ENCODE results near the gene DNAJB1. TPM values are rescaled to one million over a fixed set of nuclear protein-coding genes. Genes with fewer than 3 reads are reported as not detected.

Gene DNAJB1
- total and polyA plus RNA-seq, 2 experiments from 2014 or later, result 43.2 to 53.3 TPM

DNA sequence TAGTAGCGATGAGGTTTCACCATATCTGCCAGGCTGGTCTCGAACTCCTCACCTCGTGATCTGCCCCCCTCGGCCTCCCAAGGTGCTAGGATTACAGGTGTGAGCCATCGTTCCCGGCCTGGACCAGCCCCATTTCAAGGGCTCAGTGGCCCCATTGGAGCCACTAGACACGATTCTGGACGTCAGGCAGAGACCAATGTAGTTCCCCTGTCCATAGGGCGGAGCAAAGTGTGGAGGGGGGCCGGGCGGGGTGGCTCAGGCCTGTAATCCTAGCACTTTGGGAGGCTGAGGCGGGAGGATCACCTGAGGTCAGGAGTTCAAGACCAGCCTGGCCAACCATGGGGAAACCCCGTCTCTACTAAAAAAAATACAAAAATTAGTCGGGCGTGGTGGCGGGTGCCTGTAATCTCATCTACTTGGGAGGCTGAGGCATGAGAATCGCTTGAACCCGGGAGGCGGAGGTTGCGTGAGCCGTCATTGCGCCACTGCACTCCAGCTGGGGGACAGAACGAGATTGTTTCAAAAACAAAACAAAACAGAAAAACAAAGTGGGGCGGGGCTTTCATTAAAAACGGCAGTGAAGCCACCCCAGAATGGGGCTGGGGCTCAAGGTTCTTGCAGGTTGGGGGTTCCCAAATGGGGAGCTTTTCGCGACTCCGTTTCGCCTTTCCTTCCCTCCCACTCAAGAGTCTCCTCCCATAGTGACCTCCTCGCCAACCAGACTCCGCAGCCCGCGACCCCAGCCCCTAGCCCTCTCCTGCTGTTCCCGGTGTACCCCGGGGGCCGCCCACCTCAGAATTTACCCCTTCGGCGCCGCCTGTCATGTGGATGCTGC, 10.4 kb upstream of the DNAJB1 start:
- DNase-seq (ENCODE audit: low spot score), result no peak
- ATAC-seq, result no peak

More for the DNA sequence above, 10.4 kb upstream of the DNAJB1 start:
- no peak overlapping the region for H3K27ac ChIP-seq (ENCODE audit: low read depth)
- H3K79me2 ChIP-seq (replicated peaks; ENCODE audit: insufficient read depth), result peaks cover 39% of the 10 kb centered on the region
- H3K27ac Mint-ChIP-seq, result peak overlapping the region; percentile 78; the same call in 1 of the 2 replicates
- H3K4me1 ChIP-seq (ENCODE audit: insufficient read depth), result peaks cover 8% of the 10 kb centered on the region
- H3K4me1 Mint-ChIP-seq, result peaks cover 12% of the 10 kb centered on the region
- H3K4me3 ChIP-seq, result peak overlapping the region; percentile 51
- no peaks in the 10 kb centered on the region; the same call in 2 of the 3 replicates for H3K9me3 Mint-ChIP-seq
- H3K4me3 Mint-ChIP-seq, result peak overlapping the region; percentile 92
- no peaks in the 10 kb centered on the region for H3K27me3 ChIP-seq (ENCODE audit: insufficient read depth)
- H2AFZ ChIP-seq, result peak overlapping the region; percentile 72; the same call in 1 of the 2 replicates
- peaks cover 14% of the 10 kb centered on the region for H4K20me1 ChIP-seq (replicated peaks; ENCODE audit: insufficient read depth)
- no peak for TF ChIP-seq EZH2 (IDR thresholded peaks at IDR 0.05; ENCODE audit: low read depth, unreplicated experiment)
- TF ChIP-seq CREB1 (CRISPR knock-in tag; IDR thresholded peaks at IDR 0.05; ENCODE audit: low read depth), result no peak
- TF ChIP-seq EZH2phosphoT487 (IDR thresholded peaks at IDR 0.05; ENCODE audit: unreplicated experiment), result no peak
- TF ChIP-seq, protein P1, sequence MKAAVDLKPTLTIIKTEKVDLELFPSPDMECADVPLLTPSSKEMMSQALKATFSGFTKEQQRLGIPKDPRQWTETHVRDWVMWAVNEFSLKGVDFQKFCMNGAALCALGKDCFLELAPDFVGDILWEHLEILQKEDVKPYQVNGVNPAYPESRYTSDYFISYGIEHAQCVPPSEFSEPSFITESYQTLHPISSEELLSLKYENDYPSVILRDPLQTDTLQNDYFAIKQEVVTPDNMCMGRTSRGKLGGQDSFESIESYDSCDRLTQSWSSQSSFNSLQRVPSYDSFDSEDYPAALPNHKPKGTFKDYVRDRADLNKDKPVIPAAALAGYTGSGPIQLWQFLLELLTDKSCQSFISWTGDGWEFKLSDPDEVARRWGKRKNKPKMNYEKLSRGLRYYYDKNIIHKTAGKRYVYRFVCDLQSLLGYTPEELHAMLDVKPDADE (IDR thresholded peaks at IDR 0.05), result no peak
- no peak for TF ChIP-seq JUNB (IDR thresholded peaks at IDR 0.05; ENCODE audit: unreplicated experiment)
- TF ChIP-seq, protein P2, sequence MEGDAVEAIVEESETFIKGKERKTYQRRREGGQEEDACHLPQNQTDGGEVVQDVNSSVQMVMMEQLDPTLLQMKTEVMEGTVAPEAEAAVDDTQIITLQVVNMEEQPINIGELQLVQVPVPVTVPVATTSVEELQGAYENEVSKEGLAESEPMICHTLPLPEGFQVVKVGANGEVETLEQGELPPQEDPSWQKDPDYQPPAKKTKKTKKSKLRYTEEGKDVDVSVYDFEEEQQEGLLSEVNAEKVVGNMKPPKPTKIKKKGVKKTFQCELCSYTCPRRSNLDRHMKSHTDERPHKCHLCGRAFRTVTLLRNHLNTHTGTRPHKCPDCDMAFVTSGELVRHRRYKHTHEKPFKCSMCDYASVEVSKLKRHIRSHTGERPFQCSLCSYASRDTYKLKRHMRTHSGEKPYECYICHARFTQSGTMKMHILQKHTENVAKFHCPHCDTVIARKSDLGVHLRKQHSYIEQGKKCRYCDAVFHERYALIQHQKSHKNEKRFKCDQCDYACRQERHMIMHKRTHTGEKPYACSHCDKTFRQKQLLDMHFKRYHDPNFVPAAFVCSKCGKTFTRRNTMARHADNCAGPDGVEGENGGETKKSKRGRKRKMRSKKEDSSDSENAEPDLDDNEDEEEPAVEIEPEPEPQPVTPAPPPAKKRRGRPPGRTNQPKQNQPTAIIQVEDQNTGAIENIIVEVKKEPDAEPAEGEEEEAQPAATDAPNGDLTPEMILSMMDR (conservative IDR thresholded peaks at IDR 0.05; ENCODE audit: low read depth in 2 of 2), result no peak
- TF ChIP-seq STAT1 (IDR thresholded peaks at IDR 0.05; ENCODE audit: unreplicated experiment), result no peak
- TF ChIP-seq, protein P3, sequence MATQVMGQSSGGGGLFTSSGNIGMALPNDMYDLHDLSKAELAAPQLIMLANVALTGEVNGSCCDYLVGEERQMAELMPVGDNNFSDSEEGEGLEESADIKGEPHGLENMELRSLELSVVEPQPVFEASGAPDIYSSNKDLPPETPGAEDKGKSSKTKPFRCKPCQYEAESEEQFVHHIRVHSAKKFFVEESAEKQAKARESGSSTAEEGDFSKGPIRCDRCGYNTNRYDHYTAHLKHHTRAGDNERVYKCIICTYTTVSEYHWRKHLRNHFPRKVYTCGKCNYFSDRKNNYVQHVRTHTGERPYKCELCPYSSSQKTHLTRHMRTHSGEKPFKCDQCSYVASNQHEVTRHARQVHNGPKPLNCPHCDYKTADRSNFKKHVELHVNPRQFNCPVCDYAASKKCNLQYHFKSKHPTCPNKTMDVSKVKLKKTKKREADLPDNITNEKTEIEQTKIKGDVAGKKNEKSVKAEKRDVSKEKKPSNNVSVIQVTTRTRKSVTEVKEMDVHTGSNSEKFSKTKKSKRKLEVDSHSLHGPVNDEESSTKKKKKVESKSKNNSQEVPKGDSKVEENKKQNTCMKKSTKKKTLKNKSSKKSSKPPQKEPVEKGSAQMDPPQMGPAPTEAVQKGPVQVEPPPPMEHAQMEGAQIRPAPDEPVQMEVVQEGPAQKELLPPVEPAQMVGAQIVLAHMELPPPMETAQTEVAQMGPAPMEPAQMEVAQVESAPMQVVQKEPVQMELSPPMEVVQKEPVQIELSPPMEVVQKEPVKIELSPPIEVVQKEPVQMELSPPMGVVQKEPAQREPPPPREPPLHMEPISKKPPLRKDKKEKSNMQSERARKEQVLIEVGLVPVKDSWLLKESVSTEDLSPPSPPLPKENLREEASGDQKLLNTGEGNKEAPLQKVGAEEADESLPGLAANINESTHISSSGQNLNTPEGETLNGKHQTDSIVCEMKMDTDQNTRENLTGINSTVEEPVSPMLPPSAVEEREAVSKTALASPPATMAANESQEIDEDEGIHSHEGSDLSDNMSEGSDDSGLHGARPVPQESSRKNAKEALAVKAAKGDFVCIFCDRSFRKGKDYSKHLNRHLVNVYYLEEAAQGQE (IDR thresholded peaks at IDR 0.05; ENCODE audit: unreplicated experiment), result no peak
- no peak for TF ChIP-seq ZNF331 (CRISPR knock-in tag; IDR thresholded peaks at IDR 0.05; ENCODE audit: low read depth)
- TF ChIP-seq NANOG (IDR thresholded peaks at IDR 0.05; ENCODE audit: borderline replicate concordance), result no peak
- no peak for TF ChIP-seq POLR2AphosphoS5 (IDR thresholded peaks at IDR 0.05; ENCODE audit: low read depth)
- TF ChIP-seq ZNF114 (CRISPR knock-in tag; IDR thresholded peaks at IDR 0.05), result no peak
- TF ChIP-seq, protein P4, sequence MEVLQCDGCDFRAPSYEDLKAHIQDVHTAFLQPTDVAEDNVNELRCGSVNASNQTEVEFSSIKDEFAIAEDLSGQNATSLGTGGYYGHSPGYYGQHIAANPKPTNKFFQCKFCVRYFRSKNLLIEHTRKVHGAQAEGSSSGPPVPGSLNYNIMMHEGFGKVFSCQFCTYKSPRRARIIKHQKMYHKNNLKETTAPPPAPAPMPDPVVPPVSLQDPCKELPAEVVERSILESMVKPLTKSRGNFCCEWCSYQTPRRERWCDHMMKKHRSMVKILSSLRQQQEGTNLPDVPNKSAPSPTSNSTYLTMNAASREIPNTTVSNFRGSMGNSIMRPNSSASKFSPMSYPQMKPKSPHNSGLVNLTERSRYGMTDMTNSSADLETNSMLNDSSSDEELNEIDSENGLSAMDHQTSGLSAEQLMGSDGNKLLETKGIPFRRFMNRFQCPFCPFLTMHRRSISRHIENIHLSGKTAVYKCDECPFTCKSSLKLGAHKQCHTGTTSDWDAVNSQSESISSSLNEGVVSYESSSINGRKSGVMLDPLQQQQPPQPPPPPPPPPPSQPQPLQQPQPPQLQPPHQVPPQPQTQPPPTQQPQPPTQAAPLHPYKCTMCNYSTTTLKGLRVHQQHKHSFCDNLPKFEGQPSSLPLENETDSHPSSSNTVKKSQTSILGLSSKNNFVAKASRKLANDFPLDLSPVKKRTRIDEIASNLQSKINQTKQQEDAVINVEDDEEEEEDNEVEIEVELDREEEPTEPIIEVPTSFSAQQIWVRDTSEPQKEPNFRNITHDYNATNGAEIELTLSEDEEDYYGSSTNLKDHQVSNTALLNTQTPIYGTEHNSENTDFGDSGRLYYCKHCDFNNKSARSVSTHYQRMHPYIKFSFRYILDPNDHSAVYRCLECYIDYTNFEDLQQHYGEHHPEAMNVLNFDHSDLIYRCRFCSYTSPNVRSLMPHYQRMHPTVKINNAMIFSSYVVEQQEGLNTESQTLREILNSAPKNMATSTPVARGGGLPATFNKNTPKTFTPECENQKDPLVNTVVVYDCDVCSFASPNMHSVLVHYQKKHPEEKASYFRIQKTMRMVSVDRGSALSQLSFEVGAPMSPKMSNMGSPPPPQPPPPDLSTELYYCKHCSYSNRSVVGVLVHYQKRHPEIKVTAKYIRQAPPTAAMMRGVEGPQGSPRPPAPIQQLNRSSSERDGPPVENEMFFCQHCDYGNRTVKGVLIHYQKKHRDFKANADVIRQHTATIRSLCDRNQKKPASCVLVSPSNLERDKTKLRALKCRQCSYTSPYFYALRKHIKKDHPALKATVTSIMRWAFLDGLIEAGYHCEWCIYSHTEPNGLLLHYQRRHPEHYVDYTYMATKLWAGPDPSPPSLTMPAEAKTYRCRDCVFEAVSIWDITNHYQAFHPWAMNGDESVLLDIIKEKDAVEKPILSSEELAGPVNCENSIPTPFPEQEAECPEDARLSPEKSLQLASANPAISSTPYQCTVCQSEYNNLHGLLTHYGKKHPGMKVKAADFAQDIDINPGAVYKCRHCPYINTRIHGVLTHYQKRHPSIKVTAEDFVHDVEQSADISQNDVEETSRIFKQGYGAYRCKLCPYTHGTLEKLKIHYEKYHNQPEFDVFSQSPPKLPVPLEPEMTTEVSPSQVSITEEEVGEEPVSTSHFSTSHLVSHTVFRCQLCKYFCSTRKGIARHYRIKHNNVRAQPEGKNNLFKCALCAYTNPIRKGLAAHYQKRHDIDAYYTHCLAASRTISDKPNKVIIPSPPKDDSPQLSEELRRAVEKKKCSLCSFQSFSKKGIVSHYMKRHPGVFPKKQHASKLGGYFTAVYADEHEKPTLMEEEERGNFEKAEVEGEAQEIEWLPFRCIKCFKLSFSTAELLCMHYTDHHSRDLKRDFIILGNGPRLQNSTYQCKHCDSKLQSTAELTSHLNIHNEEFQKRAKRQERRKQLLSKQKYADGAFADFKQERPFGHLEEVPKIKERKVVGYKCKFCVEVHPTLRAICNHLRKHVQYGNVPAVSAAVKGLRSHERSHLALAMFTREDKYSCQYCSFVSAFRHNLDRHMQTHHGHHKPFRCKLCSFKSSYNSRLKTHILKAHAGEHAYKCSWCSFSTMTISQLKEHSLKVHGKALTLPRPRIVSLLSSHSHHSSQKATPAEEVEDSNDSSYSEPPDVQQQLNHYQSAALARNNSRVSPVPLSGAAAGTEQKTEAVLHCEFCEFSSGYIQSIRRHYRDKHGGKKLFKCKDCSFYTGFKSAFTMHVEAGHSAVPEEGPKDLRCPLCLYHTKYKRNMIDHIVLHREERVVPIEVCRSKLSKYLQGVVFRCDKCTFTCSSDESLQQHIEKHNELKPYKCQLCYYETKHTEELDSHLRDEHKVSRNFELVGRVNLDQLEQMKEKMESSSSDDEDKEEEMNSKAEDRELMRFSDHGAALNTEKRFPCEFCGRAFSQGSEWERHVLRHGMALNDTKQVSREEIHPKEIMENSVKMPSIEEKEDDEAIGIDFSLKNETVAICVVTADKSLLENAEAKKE (CRISPR knock-in tag; IDR thresholded peaks at IDR 0.05), result no peak
- H3F3A ChIP-seq (replicated peaks; ENCODE audit: low read depth), result no peaks in the 10 kb centered on the region
- peak overlapping the region; percentile 65 for H3K4me2 ChIP-seq
- peaks cover 24% of the 10 kb centered on the region for H3K27me3 Mint-ChIP-seq (ENCODE audit: insufficient read depth, low read depth, poor library complexity)
- no peaks in the 10 kb centered on the region for H3K9me2 ChIP-seq (ENCODE audit: insufficient read depth)
- H3K36me3 Mint-ChIP-seq (ENCODE audit: low read depth), result peaks cover 4% of the 10 kb centered on the region; the same call in 1 of the 3 replicates
- H3K36me3 ChIP-seq (ENCODE audit: insufficient read depth), result no peaks in the 10 kb centered on the region; the same call in 1 of the 2 replicates

All from GM23338 (cell line).